ENCODE data around the gene MCTP2.

- TF ChIP-seq CTCF (conservative IDR thresholded peaks at IDR 0.05; ENCODE audit: low read depth, low read length) = no peak
- TF ChIP-seq EZH2 (IDR thresholded peaks at IDR 0.05; ENCODE audit: borderline replicate concordance, low read depth, low read length, poor library complexity, severe bottlenecking) = no peak
Measured at GRCh38 chr15:94255540-94255939, 24.2 kb downstream of the MCTP2 start.
